Common myeloid progenitor, CD34-positive (primary cell): Measurements from ENCODE around the gene SMARCAL1. TPM values are rescaled to one million over a fixed set of nuclear protein-coding genes. Genes with fewer than 3 reads are reported as not detected.
A peak's percentile ranks its signal among the peaks of the same experiment; 100 is the strongest.

ENCODE experiments used
- CTCF ChIA-PET: fragments of 350-600 bp; sonication (Branson Sonifier 250); formaldehyde crosslinking; loops from one replicate; lab custom pipeline; 2021; ENCODE audit warnings: antibody characterized with exemption; lab: Charles Lee
- POLR2A ChIA-PET: fragments of 350-600 bp; sonication (Branson Sonifier 250); formaldehyde crosslinking; loops from one replicate; lab custom pipeline; 2021; ENCODE audit warnings: antibody characterized with exemption; lab: Charles Lee
- DNase-seq, 3 donors: peaks; one replicate each; pipeline versions ENCODE4 v3.0.0 to v3.0.0-alpha.2; 2013
- H3K27ac ChIP-seq, 2 experiments: 1 replicate in 1 of 2; 2 replicates in 1 of 2; pipeline ENCODE4 v1.7.0; 2013; ENCODE audit warnings: inconsistent platforms in 2 of 2, low read length in 2 of 2, mild to moderate bottlenecking in 2 of 2, low read depth in 1 of 2, moderate library complexity in 1 of 2; ENCODE audit not compliant: severe bottlenecking in 2 of 2, insufficient read depth in 1 of 2, poor library complexity in 1 of 2
- H3K27me3 ChIP-seq, 5 experiments: replicated peaks in 2 of 5; 1 replicate in 3 of 5; 2 replicates in 2 of 5; pipeline versions ENCODE4 v1.6.1 to v1.7.0; 2013; ENCODE audit warnings: low read length in 4 of 5, mild to moderate bottlenecking in 2 of 5, moderate library complexity in 2 of 5, inconsistent platforms in 1 of 5; ENCODE audit not compliant: insufficient read depth in 5 of 5, control insufficient read depth in 4 of 5
- H3K36me3 ChIP-seq, 4 experiments: 1 replicate in 2 of 4; 2 replicates in 2 of 4; pipeline versions ENCODE4 v1.6.1 to v1.7.0; 2013; ENCODE audit warnings: low read length in 3 of 4, control low read depth in 1 of 4, mild to moderate bottlenecking in 1 of 4; ENCODE audit not compliant: control insufficient read depth in 4 of 4, insufficient read depth in 4 of 4
- H3K4me1 ChIP-seq, 4 experiments: 1 replicate in 3 of 4; 2 replicates in 1 of 4; pipeline versions ENCODE4 v1.6.1 to v1.7.1; 2013; ENCODE audit warnings: low read length in 3 of 4, mild to moderate bottlenecking in 3 of 4, control low read depth in 1 of 4, inconsistent platforms in 1 of 4, moderate library complexity in 1 of 4; ENCODE audit not compliant: control insufficient read depth in 4 of 4, insufficient read depth in 4 of 4; ENCODE audit errors: control extremely low read depth in 1 of 4
- H3K4me3 ChIP-seq, 7 experiments: 1 replicate in 4 of 7; 2 replicates in 3 of 7; pipeline versions ENCODE4 v1.5.1 to v1.7.0; 2013; ENCODE audit warnings: mild to moderate bottlenecking in 7 of 7, low read length in 6 of 7, moderate library complexity in 6 of 7, inconsistent platforms in 2 of 7, low read depth in 2 of 7, control low read depth in 1 of 7; ENCODE audit not compliant: insufficient read depth in 4 of 7, control insufficient read depth in 1 of 7; ENCODE audit errors: extremely low read depth in 1 of 7
- H3K9me3 ChIP-seq, 5 experiments: 1 replicate in 4 of 5; 2 replicates in 1 of 5; pipeline versions ENCODE4 v1.6.1 to v1.7.1; 2013; ENCODE audit warnings: low read length in 4 of 5, mild to moderate bottlenecking in 2 of 5, inconsistent platforms in 1 of 5, low read depth in 1 of 5, moderate library complexity in 1 of 5; ENCODE audit not compliant: control insufficient read depth in 4 of 5, insufficient read depth in 2 of 5; ENCODE audit errors: control extremely low read depth in 1 of 5
- WGBS: methylation state at CpG from one replicate; pipeline ENCODE4 v1.1.5; 2013; ENCODE audit not compliant: insufficient coverage; 5-methylcytosine and 5-hydroxymethylcytosine counted together
- polyA plus RNA-seq: library from polyadenylated mRNA; unstranded; fragments of 120-200 nt; gene quantifications from one replicate; pipeline ENCODE4 v1.2.1, GENCODE V29; 2013

The SMARCAL1 gene
- polyA plus RNA-seq = 38.7 TPM

DNA sequence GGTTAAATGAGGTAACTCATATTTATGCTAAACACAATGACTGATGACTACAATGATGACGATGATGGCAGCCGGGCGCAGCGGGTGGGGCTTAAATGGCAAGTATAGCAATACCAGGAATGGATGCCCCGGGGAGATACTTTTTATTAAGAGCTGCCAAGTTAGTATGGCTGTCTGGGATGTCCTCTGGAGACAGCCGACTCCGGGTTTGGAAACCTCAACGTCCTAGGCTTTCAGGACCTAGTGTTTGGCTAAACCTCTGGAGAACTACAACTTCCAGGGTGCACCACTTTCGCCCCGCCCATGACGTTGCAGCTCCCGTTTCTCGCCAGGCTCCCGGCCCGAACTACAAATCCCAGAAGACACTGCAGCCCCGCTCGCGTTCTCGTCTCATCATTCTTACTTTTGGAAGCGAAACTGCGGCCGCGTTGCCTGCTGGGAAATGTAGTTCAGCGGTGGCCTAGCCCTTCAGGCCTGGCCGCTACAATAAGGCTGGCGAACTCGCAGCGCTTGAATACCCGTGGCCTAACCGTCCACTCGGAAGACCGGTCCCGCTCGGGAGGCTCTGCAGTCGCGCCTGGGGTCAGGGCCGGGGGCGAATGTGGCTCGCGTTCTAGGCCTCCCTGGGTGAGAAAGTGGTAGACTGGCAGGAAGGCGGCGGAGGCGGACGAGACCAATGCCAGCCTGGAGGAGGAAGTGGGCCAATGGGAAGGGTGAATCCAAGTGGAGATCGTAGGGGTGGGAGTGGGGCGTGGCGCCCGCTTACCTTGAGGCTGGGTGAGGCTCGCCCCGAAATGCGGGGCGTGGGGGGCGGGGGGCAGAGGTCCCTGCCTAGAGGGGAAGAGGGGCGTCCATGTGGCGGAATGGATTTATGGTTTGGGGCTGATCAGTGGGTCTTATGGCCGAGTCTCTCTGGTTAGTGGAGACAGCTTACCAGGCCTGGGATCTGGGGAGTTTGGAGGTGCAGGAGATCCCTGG lies at the start of gene SMARCAL1:
Gene SMARCAL1 (plus strand): TSS at position 463 of the 978 bp plus-strand sequence. CDS start 2,221 bp downstream, outside the sequence.
- POLR2A ChIA-PET = interaction anchor here (0.6 to 1.0 kb wide), 2 partner anchors 9 to 40 kb away, joined by 3 to 4 read pairs; no protein-coding TSS in a partner anchor
- peaks cover 9 to 28% (median 17%) of the 10 kb centered on the region in 4 experiments for H3K36me3 ChIP-seq
- H3K4me3 ChIP-seq = peak within 1 kb of the TSS; percentile 75 to 98 (median 92)
- peak; percentile 98 to 99 (median 99) for DNase-seq
- no peaks in the 10 kb centered on the region for H3K9me3 ChIP-seq
- H3K27ac ChIP-seq = peak within 1 kb of the TSS; percentile 80 to 90
- H3K27me3 ChIP-seq = no peaks in the 10 kb centered on the region
- WGBS = 8% methylated on average over 50 of the region's 56 CpGs
- CTCF ChIA-PET = interaction anchor here (0.8 to 1.5 kb wide), 3 partner anchors 11 to 189 kb away, joined by 3 to 8 read pairs (median 5); no protein-coding TSS in a partner anchor
- peaks cover 0 to 22% (median 13%) of the 10 kb centered on the region in 4 experiments for H3K4me1 ChIP-seq

- Histone ChIP-seq H3K4me3 (no peak overlapping the region), H3K4me1 (no peaks in the 10 kb centered on the region), H3K9me3 (no peaks in the 10 kb centered on the region), H3K27me3 (peaks cover 0 to 4% (median under 1%) of the 10 kb centered on the region in 5 experiments), H3K27ac (no peak overlapping the region), H3K36me3 (no peaks in the 10 kb centered on the region)
- ChIA-PET CTCF (interaction anchor here (0.8 to 1.1 kb wide), 3 partner anchors 9 to 13 kb away, joined by 3 to 4 read pairs (median 3); no protein-coding TSS in a partner anchor), POLR2A (no interaction called here)
- DNase-seq = no peak
- no CpG with 5 or more reads among the region's 2 CpGs for WGBS
These were observed 49.6 kb upstream of the SMARCAL1 start for GRCh38 chr2:216362730-216363129.

GRCh38 chr2:216363221-216363620 lies 49.1 kb upstream of the SMARCAL1 start:
- WGBS = no CpG with 5 or more reads among the region's 3 CpGs
- Histone ChIP-seq H3K4me3 (no peak overlapping the region), H3K27ac (no peak overlapping the region), H3K27me3 (peaks cover 0 to 9% (median 5%) of the 10 kb centered on the region in 5 experiments), H3K9me3 (no peaks in the 10 kb centered on the region), H3K36me3 (no peaks in the 10 kb centered on the region), H3K4me1 (no peaks in the 10 kb centered on the region)
- ChIA-PET CTCF (interaction anchor here (0.8 to 1.1 kb wide), 3 partner anchors 10 to 13 kb away, joined by 3 to 4 read pairs (median 3); no protein-coding TSS in a partner anchor), POLR2A (no interaction called here)
- no peak for DNase-seq

DNA sequence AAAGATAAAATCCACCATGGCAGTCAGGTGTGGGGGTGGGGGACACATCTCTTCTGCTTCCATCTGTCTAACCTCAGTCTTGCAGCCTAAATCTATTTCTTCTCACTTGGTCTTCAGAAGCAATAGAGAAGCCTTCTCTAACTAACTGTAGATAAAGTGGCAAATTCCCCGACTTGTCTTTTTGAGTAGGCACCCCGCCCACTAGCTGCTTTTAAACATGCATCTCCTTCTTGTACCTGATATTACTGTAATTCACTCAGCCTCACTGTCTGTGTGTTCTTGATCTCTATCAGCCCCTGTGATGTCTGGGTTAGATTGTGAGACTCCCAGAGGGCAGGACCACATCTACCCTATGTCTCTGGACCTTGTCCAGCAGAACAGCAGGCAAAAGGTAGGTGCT lies 46.8 kb upstream of the SMARCAL1 start:
- no peak overlapping the region for H3K4me3 ChIP-seq
- H3K4me1 ChIP-seq = no peaks in the 10 kb centered on the region
- CTCF ChIA-PET = no interaction called here
- whole genome bisulfite sequencing = 86% methylated on average over 2 of the region's 2 CpGs
- no peaks in the 10 kb centered on the region for H3K9me3 ChIP-seq
- POLR2A ChIA-PET = no interaction called here
- H3K36me3 ChIP-seq = no peaks in the 10 kb centered on the region
- DNase-seq = no peak
- peaks cover 5 to 32% (median 20%) of the 10 kb centered on the region in 5 experiments for H3K27me3 ChIP-seq
- no peak overlapping the region for H3K27ac ChIP-seq

DNA sequence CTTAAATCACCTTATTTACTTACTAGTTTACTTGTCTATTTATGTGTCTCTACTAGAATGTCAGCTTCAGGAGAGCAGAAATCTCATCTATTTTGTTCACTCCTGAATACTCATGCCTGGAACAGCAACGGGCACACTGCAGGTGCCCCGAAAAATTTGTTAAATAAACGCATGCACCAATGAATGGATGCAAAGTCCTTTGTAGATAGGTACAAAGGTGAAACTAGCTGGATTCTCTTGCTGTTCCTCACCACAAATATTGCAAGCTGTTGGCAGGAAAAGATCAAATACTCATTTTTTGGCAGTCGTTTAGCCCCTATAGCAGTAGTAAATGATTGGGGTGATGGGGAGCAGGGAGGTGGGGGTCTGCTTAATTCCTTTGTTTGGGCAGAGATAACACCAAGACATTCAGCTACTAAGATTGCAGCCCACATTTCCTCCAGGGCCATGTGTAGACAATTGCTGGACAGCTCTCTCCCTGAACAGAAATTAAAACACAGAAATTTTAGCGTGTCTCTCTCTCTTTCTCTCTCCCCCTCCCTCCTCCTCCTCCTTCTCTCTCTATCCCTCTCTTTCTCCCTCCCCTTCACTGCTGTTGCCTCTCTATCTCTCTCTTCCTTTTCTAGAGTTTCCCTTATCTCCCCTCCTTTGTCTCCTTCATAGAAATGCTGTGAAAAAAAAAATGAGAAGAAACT lies 45.4 kb upstream of the SMARCAL1 start:
- CTCF ChIA-PET = interaction anchor here (0.8 to 1.6 kb wide), 5 partner anchors 14 to 90 kb away, joined by 3 to 4 read pairs (median 3); no protein-coding TSS in a partner anchor
- POLR2A ChIA-PET = interaction anchor here (0.7 kb wide), 1 partner anchor 162 kb away, joined by 3 read pairs; no protein-coding TSS in a partner anchor
- Histone ChIP-seq H3K27ac (no peak overlapping the region), H3K9me3 (no peaks in the 10 kb centered on the region), H3K4me1 (peaks cover 0 to 12% (median 10%) of the 10 kb centered on the region in 4 experiments), H3K4me3 (no peak overlapping the region), H3K36me3 (no peaks in the 10 kb centered on the region), H3K27me3 (peaks cover 5 to 46% (median 25%) of the 10 kb centered on the region in 5 experiments)
- WGBS = 70% methylated on average over 4 of the region's 5 CpGs
- DNase-seq = no peak

GRCh38 chr2:216369821-216370220 lies 42.5 kb upstream of the SMARCAL1 start:
- Histone ChIP-seq H3K36me3 (no peaks in the 10 kb centered on the region), H3K27me3 (peaks cover 8 to 63% (median 36%) of the 10 kb centered on the region in 5 experiments), H3K4me3 (no peak overlapping the region), H3K4me1 (peaks cover 0 to 20% (median 17%) of the 10 kb centered on the region in 4 experiments), H3K9me3 (no peaks in the 10 kb centered on the region), H3K27ac (no peak overlapping the region)
- POLR2A ChIA-PET = no interaction called here
- no peak for DNase-seq
- CTCF ChIA-PET = no interaction called here
- WGBS = 73% methylated on average over 13 of the region's 18 CpGs
